Testis (tissue), 2 donors: ENCODE results near the gene DAB2.

Experiments used
- CTCF ChIP-seq, 3 experiments: fragments of 450-650 bp in 2 of 3; fragments of 200-600 bp in 1 of 3; sonication (generic) in 1 of 3; IDR thresholded peaks; one replicate each; pipeline ENCODE4 v1.5.1; 2016 to 2019; ENCODE audit warnings: antibody characterized with exemption in 3 of 3, mild to moderate bottlenecking in 2 of 3, moderate library complexity in 1 of 3
- POLR2A ChIP-seq: fragments of 450-650 bp; IDR thresholded peaks from one replicate; pipeline ENCODE4 v1.6.1; 2017; ENCODE audit warnings: antibody characterized with exemption, mild to moderate bottlenecking, moderate library complexity

GRCh38 chr5:39464088-39464487 lies 39.3 kb upstream of the DAB2 start:
- TF ChIP-seq POLR2A: no peak
- TF ChIP-seq CTCF (IDR thresholded peaks at IDR 0.05): no peak
